Neural progenitor cell (in vitro differentiated cells): ENCODE results near the gene OR2A5. TPM values are rescaled to one million over a fixed set of nuclear protein-coding genes. Genes with fewer than 3 reads are reported as not detected.
"Not testable (repeated sequence)": the region's sequence is repeated elsewhere in the genome, so short reads cannot be mapped to it uniquely, and the experiment has no call there.

Experiments used
- DNase-seq: peaks from one replicate; pipeline ENCODE4 v3.0.0-alpha.2; 2016; ENCODE audit warnings: low spot score
- H2AFZ ChIP-seq: fragments of 200-600 bp; sonication (generic); replicated peaks from 2 replicates; pipeline ENCODE4 v1.6.1; 2016; ENCODE audit warnings: antibody characterized with exemption
- H3F3A ChIP-seq: fragments of 200-600 bp; sonication (generic); 2 replicates; pipeline ENCODE4 v1.6.1; 2016; ENCODE audit warnings: antibody characterized with exemption, low read depth
- H3K27ac ChIP-seq: fragments of 200-600 bp; sonication (generic); 2 replicates; pipeline ENCODE4 v1.5.1; 2016; ENCODE audit warnings: mild to moderate bottlenecking
- H3K27me3 ChIP-seq: fragments of 200-600 bp; sonication (generic); 2 replicates; pipeline ENCODE4 v1.6.1; 2016; ENCODE audit warnings: mild to moderate bottlenecking, moderate library complexity
- H3K36me3 ChIP-seq: fragments of 200-600 bp; sonication (generic); 2 replicates; pipeline ENCODE4 v1.5.1; 2016
- H3K4me1 ChIP-seq: fragments of 200-600 bp; sonication (generic); 2 replicates; pipeline ENCODE4 v1.6.1; 2016; ENCODE audit warnings: mixed run types
- H3K4me2 ChIP-seq: fragments of 200-600 bp; sonication (generic); 2 replicates; pipeline ENCODE4 v1.6.1; 2016
- H3K4me3 ChIP-seq: fragments of 200-600 bp; sonication (generic); 2 replicates; pipeline ENCODE4 v1.5.1; 2016
- H3K79me2 ChIP-seq: fragments of 200-600 bp; sonication (generic); 2 replicates; pipeline ENCODE4 v1.6.1; 2016; ENCODE audit warnings: low read depth
- H3K9ac ChIP-seq: fragments of 200-600 bp; sonication (generic); 2 replicates; pipeline ENCODE4 v1.6.1; 2016
- H3K9me3 ChIP-seq: fragments of 200-600 bp; sonication (generic); 2 replicates; pipeline ENCODE4 v1.5.1; 2016; ENCODE audit warnings: low read depth
- H4K20me1 ChIP-seq: fragments of 200-600 bp; sonication (generic); 2 replicates; pipeline ENCODE4 v1.6.1; 2016; ENCODE audit warnings: low read depth
- H3K27ac Mint-ChIP-seq: 3 replicates; pipeline ENCODE4 v1.8.0; 2021; ENCODE audit warnings: mixed read lengths
- H3K27me3 Mint-ChIP-seq: 2 replicates; pipeline ENCODE4 v1.8.0; 2022; ENCODE audit warnings: low read depth, mild to moderate bottlenecking, inconsistent platforms, moderate library complexity, mixed read lengths; ENCODE audit not compliant: insufficient read depth
- H3K36me3 Mint-ChIP-seq: 3 replicates; pipeline ENCODE4 v1.8.0; 2021; ENCODE audit warnings: mixed read lengths
- H3K4me1 Mint-ChIP-seq: 3 replicates; pipeline ENCODE4 v1.8.0; 2021; ENCODE audit warnings: mixed read lengths
- H3K4me3 Mint-ChIP-seq: 3 replicates; pipeline ENCODE4 v1.8.0; 2021; ENCODE audit warnings: mild to moderate bottlenecking, moderate library complexity, mixed read lengths
- H3K9me3 Mint-ChIP-seq: 3 replicates; pipeline ENCODE4 v1.8.0; 2020; ENCODE audit warnings: mixed read lengths
- CTCF ChIP-seq: fragments of 200-600 bp; sonication (generic); IDR thresholded peaks from 2 replicates; pipeline ENCODE4 v1.5.1; 2017; ENCODE audit warnings: antibody characterized with exemption, mild to moderate bottlenecking
- EZH2 ChIP-seq: fragments of 200-600 bp; sonication (generic); IDR thresholded peaks from 2 replicates; pipeline ENCODE4 v1.6.1; 2017; ENCODE audit warnings: antibody characterized with exemption, mild to moderate bottlenecking, moderate library complexity
- EZH2phosphoT487 ChIP-seq: fragments of 200-600 bp; sonication (generic); IDR thresholded peaks from 2 replicates; pipeline ENCODE4 v1.6.1; 2017; ENCODE audit warnings: antibody characterized with exemption
- total RNA-seq: library from RNA; depleted of rRNA; stranded (reverse); fragments of >200 nt; gene quantifications from 2 replicates; pipeline ENCODE4 v1.2.3, GENCODE V29; 2015; ENCODE audit warnings: low replicate concordance

The OR2A5 gene
- total RNA-seq, 1 donor from 2014 or later = not detected

GRCh38 chr7:144009361-144009760 is 39.4 kb upstream of the OR2A5 start:
- H3K27ac ChIP-seq = no peak overlapping the region
- no peaks in the 10 kb centered on the region for H3K4me1 ChIP-seq
- Mint-ChIP-seq H3K27me3 (no peaks in the 10 kb centered on the region), H3K4me1 (no peaks in the 10 kb centered on the region), H3K36me3 (no peaks in the 10 kb centered on the region), H3K4me3 (no peak overlapping the region), H3K27ac (no peak overlapping the region), H3K9me3 (peaks cover 11% of the 10 kb centered on the region)
- no peaks in the 10 kb centered on the region for H3K27me3 ChIP-seq
- TF ChIP-seq CTCF (no peak), EZH2 (no peak), EZH2phosphoT487 (no peak)
- H3K36me3 ChIP-seq = no peaks in the 10 kb centered on the region
- DNase-seq = no peak
- H3F3A ChIP-seq = no peaks in the 10 kb centered on the region
- no peak overlapping the region for H3K4me3 ChIP-seq
- no peaks in the 10 kb centered on the region for H3K79me2 ChIP-seq
- no peak overlapping the region for H2AFZ ChIP-seq
- no peak overlapping the region for H3K4me2 ChIP-seq
- H4K20me1 ChIP-seq = no peaks in the 10 kb centered on the region
- H3K9ac ChIP-seq = no peak overlapping the region
- no peaks in the 10 kb centered on the region for H3K9me3 ChIP-seq

GRCh38 chr7:144010061-144010460 is 38.7 kb upstream of the OR2A5 start:
- H3K36me3 ChIP-seq, H3K4me3 Mint-ChIP-seq, H3F3A ChIP-seq, H3K4me3 ChIP-seq, H3K27me3 ChIP-seq, H3K36me3 Mint-ChIP-seq, DNase-seq, H3K9ac ChIP-seq, H3K27me3 Mint-ChIP-seq, H3K4me1 ChIP-seq, H3K27ac ChIP-seq, H3K4me1 Mint-ChIP-seq, H2AFZ ChIP-seq, H4K20me1 ChIP-seq, H3K27ac Mint-ChIP-seq, H3K4me2 ChIP-seq, H3K79me2 ChIP-seq, H3K9me3 ChIP-seq: not testable (repeated sequence)
- H3K9me3 Mint-ChIP-seq = peaks cover 11% of the 10 kb centered on the region

DNA sequence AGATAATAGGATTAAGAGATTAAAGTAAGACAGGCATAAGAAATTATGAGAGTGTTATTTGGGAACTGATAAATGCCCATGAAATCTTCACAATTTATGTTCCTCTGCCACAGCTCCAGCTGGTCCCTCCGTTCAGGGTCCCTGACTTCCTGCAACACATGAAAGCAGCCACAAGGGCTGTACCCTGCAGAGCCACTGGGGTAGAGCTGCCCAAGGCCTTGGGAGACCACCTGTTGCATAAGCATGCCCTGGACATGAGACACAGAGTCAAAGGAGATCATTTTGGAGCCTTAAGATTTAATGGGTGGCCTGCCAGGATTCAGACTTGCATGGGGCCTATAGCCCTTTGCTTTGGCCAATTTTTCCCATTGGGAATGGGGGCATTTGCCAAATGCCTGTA is 37.9 kb upstream of the OR2A5 start:
- not testable (repeated sequence) for H3K27ac Mint-ChIP-seq, H3K4me3 ChIP-seq, H3K36me3 Mint-ChIP-seq, H3K4me3 Mint-ChIP-seq, DNase-seq, H3K27me3 ChIP-seq, H3F3A ChIP-seq, H3K4me1 Mint-ChIP-seq, H3K27me3 Mint-ChIP-seq, H3K4me2 ChIP-seq, H3K36me3 ChIP-seq, H2AFZ ChIP-seq, H3K9me3 ChIP-seq, H4K20me1 ChIP-seq, H3K9ac ChIP-seq, H3K79me2 ChIP-seq, H3K4me1 ChIP-seq, H3K27ac ChIP-seq
- H3K9me3 Mint-ChIP-seq = peaks cover 11% of the 10 kb centered on the region

DNA sequence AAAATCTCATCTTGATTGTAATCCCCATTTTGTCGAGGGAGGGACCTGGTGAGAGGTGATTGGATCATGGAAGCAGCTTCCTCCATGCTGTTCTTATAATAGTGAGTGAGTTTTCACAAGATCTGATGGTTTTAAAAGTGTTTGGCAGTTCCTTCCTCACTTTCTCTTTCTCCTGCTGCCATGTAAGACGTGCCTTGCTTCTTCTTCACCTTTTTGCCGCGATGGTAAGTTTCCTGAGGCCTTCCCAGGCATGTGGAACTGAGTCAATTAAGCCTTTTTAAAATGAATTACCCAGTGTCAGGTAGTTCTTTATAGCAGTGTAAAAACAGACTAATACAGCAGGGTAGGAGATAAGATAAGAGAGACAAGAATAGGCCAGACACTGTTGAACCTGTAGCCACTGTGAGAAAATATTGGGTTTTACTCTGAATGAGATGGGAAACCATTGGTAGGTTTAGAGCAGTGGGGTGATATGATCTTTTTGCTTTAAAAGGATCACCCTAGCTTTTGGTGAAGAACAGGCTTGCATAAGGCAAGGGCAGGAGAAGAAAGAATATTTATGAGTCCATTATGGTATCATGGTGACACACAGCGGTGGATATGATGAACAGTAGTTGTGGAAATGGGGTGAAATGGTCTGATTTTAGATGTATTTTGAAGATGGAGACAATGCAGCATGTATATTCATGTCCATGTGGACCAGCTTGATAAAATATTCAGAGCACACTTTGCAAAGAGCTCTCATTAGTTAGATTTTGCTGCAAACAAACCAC is 37.1 kb upstream of the OR2A5 start:
- no peaks in the 10 kb centered on the region for H3K79me2 ChIP-seq
- no peaks in the 10 kb centered on the region for H4K20me1 ChIP-seq
- H3K9me3 ChIP-seq = no peaks in the 10 kb centered on the region
- H3K27ac ChIP-seq = no peak overlapping the region
- H3K36me3 ChIP-seq = no peaks in the 10 kb centered on the region
- Mint-ChIP-seq H3K27ac (no peak overlapping the region), H3K36me3 (no peaks in the 10 kb centered on the region), H3K4me3 (no peak overlapping the region), H3K9me3 (peaks cover 11% of the 10 kb centered on the region), H3K27me3 (peaks cover 2% of the 10 kb centered on the region), H3K4me1 (no peaks in the 10 kb centered on the region)
- no peak overlapping the region for H3K9ac ChIP-seq
- TF ChIP-seq EZH2phosphoT487 (no peak), CTCF (no peak), EZH2 (no peak)
- H3K4me2 ChIP-seq = no peak overlapping the region
- H3K4me3 ChIP-seq = no peak overlapping the region
- no peaks in the 10 kb centered on the region for H3K27me3 ChIP-seq
- H3K4me1 ChIP-seq = no peaks in the 10 kb centered on the region
- H2AFZ ChIP-seq = no peak overlapping the region
- no peaks in the 10 kb centered on the region for H3F3A ChIP-seq
- no peak for DNase-seq
